ENCODE measurements around the gene P2RX5.
A peak's percentile ranks its signal among the peaks of the same experiment; 100 is the strongest.

The P2RX5 gene

DNA sequence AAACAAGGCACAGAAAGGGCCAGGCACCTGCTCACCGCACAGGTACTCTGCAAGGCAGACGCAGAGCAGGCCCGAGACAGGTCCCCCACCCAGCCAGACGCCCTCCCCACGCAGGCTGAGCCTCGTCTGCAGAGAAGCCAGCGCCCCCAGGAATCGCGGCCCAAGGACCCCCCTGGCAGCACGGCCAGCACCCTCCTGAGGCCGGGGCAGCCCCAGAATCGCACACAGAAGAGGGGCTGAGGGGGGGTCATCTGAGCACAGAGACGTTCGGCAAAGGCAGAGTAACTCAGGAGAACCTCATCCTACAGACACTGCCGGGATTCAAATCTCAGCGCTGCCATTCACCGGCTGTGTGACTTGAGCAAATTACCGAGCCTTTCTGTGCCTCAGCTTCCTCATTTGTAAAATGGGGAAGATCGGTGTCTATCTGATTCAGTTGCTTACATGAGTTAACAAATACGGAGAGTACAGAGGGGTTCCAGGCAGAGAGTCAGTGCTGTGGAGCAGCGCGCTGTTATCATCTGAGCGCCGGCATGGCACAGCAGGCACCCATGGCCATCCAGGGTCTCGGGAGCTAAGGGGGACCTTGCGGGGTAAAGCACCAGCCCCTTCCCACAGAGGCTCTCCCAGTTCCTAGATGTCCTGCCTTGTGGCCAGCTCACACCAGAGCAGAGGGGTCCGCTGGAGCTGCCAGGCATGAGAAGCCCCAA is 17.0 kb downstream of the P2RX5 start:
- DNase-seq = no peak

- no peak for DNase-seq
Measured at GRCh38 chr17:3678095-3678820, 17.7 kb downstream of the P2RX5 start.

DNA sequence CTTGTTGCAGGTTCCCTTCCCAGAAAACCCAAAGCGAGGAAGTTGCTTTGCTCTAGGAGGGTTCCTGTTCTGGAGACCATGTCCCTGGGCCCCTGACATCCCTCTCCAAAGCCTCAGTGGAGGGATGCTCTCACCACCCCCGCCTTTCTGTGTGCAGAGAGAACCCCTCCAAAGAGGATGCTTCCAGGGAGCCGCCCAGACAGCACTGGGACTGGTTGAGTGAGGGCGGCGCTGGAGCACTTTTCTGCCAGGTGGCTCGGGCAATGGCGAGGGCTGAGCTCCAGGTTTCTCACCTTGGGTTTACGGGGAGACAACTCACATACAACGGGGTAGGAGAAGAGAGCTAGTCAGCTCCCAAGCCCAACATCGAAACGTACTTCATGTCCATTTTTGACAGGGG is 20.1 kb downstream of the P2RX5 start:
- no peak for DNase-seq

DNA sequence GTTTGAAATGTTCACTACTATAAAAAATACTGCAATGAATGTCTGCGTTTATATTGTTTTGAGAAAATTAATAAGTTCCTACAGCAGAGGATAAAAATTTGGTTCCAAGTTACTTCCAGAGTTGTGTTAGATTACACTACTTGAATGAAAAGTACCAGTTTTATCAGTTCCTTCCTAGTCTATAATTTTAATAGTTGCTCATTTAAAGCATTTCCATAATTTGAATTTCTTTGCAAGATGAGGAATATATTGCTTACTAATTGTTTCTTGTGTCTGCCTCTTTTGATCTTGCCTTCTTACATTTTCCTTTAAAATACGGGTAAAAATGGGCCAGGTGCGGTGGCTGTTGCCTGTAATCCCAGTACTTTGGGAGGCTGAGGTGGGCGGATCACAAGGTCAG is 23.4 kb downstream of the P2RX5 start:
- no peak for DNase-seq

- no peak for DNase-seq
Measured at GRCh38 chr17:3669548-3669947, 26.4 kb downstream of the P2RX5 start.

DNA sequence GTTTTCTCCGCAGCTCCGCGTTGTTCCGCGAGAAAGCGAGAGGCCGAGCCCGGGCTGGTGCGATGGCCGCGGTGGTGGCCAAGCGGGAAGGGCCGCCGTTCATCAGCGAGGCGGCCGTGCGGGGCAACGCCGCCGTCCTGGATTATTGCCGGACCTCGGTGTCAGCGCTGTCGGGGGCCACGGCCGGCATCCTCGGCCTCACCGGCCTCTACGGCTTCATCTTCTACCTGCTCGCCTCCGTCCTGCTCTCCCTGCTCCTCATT is 26.9 kb downstream of the P2RX5 start:
- DNase-seq = no peak

- peak; percentile 96 for DNase-seq
Measured at GRCh38 chr17:3668279-3669084, 27.5 kb downstream of the P2RX5 start, which contains the start of the genes EMC6 and TAX1BP3. TSS of gene EMC6 (plus strand) at chr17:3668812. CDS start at chr17:3669147, 335 bp downstream. TSS of gene TAX1BP3 (minus strand) at chr17:3668578. CDS start at chr17:3668526, 52 bp downstream.

DNA sequence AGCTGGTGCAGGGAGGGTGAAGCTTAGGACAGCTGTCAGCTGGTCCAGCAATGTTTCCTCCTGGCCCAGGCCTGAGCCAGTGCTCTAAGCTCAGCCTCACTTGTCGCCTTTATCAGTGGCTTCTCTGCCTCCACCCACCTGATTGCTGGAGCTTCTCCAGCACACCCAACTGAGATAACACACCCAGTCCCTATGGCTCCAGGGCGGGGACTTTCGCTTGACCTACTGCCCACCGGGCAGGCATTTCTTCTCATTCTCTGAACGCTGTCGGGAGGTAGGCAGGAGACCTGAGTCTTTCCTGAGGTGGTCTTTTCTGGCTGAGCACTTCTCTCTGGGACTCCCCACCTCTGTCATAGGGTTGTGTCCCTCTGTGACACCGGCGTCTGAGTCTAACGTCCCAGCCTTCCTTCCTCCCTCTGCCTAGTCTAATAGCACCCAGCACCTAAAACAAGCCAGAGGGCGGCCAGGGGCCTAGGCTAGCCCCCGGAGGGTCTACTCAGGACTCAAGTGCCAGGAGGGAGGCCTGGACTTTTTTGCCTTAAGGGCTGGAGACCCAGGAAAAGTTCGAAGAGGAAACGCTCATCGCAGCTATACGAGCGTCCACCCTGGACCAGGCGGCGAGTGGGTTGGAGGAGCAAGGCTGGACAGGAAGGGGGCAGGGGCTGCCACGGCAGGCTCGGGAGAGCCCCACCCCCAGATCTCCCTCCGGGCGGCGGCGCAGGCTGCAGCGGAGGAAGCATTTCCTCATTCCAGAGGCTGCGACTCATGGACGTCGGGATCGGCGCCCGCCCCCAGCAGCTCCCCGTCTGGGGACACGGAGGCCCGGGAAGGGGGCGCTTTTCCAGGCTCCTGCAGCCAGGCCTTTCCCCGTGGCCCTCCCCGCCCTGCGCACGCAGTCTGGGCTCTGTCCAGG is 28.3 kb downstream of the P2RX5 start:
- DNase-seq = no peak

DNA sequence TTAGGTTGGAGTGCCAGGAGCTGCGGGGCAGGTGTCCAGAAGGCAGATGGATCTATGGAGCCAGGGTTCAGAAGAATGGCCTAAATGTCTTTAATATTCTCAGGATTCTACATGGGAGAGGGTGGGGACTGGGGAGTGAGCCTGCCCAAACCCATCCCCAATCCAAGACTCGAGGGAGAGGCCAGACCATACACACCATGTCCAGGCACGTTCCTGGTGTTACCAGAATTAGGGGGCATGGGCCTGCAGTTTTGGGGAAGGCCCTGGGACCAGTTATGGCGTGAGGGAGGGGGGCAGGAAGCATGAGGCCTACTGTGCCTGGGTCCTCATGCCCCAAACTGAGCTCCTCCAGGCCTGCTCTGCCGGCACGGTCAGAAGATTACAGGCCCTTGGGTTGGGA is 29.4 kb downstream of the P2RX5 start:
- DNase-seq = no peak

DNA sequence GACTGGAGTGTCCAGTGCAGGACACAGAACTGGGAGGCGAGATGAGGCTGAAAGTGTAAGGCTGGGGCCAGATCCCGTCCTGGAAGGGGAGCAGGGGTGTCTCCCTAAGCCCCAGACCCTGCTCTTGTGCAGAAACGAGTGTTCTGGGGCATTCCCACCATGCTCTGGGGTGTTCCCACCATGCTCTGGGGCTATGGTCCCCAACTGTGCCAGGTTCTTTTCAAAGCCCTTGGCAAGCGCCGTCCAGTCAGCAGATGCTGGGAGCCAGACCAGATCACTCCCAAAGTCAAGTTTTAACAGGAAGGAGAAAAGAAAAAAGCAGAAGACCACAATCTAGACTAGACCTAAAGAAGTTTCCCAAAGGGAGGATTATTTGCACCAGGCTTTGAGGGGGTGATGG is 30.1 kb downstream of the P2RX5 start:
- no peak for DNase-seq

DNA sequence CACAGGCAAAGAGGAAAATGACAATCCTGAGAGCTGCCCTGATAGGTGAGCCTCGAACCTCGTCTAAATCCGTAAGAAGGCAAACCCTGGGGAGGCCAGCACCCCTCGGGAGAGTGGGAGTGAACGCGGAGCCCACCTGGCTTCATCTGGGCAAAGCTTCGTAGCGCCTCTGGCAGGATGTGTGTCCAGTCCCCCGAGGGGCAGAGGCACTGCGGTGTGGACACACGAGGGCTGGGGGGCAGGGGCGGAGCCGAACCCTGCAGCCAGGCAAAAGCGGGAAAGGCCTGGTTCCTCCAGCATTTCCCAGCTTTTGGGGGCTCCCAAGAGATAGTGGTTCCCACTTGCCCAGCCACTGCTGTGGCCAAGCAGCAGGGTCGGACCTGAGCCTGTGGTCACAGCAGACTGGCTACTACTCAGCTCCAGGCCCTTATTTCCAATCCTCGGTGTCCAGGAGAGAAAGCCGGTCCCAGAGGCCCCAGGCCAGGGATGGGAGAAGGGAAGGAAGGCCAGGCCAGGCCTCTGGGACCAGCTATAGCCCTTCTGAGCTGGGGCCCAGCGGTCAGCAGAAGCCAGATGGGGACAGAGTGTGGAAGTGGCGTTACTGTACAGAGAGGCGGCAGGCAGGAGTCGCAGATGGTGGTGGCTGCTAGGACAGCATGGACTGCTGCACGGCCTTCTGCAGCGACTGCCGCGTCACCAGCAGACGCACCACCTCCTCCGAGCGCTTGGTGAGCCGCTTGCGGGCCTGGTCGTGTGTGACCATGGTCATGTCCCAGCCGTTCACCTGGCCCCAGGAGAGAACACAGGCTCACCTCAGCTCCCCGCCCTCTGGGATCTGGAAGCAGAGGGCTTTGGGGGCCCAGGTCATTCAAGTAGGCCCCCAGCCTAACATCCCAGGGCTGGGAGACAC is 32.6 kb downstream of the P2RX5 start:
- DNase-seq = no peak

- no peak for DNase-seq
Measured at GRCh38 chr17:3660311-3660891, 35.6 kb downstream of the P2RX5 start.

DNA sequence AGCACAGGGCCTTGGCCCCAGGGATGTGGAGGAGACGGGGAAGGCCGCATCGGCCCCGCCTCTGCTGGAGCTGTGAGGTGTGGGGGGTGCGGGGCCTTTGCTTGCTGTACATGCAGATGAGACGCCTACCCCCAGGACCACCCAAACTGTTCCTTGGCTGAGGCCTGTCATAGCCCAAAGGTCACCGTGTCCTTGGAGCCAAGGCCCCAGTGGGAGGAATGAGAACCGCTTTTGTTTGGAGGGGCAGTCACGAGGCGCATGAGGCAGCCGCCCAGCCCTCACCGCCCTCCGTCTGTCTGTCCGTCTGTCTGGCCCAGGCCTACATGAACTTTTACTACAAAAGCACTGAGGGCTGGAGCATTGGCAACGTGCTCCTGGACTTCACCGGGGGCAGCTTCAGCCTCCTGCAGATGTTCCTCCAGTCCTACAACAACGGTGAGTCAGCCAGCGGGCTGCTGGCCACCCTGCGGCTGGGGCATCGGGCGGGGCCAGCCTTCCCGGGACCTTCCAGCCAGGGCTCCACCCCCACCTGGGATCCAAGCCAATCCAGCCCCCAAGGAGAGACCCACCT is 36.3 kb downstream of the P2RX5 start:
- no peak for DNase-seq

- DNase-seq = no peak
Measured at GRCh38 chr17:3658784-3659449, 37.0 kb downstream of the P2RX5 start.

- no peak for DNase-seq
Measured at GRCh38 chr17:3657874-3658783, 37.8 kb downstream of the P2RX5 start.

- DNase-seq = no peak
Measured at GRCh38 chr17:3657588-3657869, 38.4 kb downstream of the P2RX5 start.

GRCh38 chr17:3656755-3657587 is 39.0 kb downstream of the P2RX5 start:
- no peak for DNase-seq

DNA sequence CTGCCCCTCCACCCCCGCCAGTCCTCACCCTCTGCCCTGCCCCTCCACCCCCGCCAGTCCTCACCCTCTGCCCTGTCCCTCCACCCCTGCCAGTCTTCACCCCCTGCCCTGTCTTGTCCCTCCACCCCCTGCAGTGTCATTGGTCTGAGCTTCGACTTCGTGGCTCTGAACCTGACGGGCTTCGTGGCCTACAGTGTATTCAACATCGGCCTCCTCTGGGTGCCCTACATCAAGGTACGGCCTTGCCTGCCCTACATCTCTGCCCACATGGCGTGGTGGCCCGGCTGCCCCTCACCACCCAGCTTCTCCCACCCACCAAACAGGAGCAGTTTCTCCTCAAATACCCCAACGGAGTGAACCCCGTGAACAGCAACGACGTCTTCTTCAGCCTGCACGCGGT is 39.6 kb downstream of the P2RX5 start:
- DNase-seq = no peak

DNA sequence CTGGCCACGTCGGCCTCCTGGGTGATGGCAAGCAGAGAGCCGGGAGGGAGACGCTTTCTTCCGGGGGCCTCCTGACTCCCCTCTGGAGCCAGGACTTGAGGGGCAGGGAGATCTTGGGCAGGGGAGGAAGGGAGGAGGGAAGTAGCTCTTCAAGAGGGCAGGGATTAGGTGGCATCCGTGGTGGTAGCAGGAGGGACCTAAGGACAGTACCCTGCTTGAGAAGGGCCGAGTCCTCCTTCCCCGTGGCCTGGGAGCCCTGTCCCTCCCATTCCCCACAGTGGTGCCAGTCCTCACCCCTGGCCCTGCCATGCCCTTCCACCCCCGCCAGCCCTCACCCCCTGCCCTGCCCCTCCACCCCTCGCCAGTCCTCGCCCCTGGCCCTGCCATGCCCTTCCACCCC is 40.2 kb downstream of the P2RX5 start:
- DNase-seq = no peak
